Activated CD8-positive, alpha-beta memory T cell treated with anti-CD3 and anti-CD28 coated beads for 48 hours (primary cell): Measurements from ENCODE around the gene POLL.
"Not testable (repeated sequence)": the region's sequence is repeated elsewhere in the genome, so short reads cannot be mapped to it uniquely, and the experiment has no call there.

Source experiments
- DNase-seq, 3 experiments: peaks; one replicate each; pipeline ENCODE4 v3.0.0-alpha.2; 2020; ENCODE audit warnings: low read depth in 2 of 3, low spot score in 2 of 3

The POLL gene

DNA sequence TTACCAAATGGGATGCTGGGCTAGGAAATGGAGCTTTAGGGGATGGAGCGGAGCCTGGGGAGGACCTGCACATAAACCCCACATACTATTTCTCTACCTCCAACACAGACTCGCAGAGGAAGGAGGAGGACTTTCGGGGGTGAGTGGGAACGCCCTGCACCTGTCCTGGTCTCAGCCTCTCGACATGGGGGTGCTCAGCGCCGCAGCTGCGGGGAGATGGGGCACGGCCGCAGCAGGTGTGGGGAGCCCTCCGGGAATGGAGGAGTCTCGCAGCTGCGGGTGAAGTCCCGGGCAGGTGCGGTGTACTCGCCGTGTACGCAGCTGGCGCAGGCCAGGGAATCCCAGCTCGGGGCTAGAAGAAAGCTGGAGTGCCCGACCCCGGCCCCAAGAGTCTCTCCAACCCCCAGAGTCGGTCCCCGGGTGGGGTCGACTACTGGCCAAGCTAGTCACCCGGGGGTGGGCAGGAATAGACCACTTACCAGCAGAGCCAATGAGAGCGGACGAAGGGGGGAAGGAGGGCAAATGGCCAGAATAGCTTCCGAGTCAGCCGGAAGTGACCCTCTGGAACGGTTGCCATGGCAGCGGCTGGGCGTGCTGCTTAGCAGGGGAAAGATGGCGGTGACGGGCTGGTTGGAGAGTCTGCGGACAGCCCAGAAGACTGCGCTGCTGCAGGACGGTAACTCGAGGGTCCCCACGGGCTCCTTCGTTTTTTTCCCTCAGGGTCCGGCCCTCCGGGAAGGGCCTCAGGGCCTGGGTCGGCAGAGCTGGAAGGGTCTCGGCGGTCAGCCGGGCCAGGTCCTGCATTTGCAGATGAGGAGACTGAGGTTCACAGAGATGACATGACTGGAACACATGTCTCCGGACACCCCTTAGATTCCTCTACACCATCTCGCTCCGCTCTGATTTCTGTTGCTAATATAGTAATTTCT, at the start of gene POLL, which contains the start of gene DPCD:
Gene POLL (minus strand): TSS at position 533 of the 929 bp plus-strand sequence. CDS start 897 bp downstream, outside the sequence.
Gene DPCD (plus strand): TSS at position 597 of the 929 bp plus-strand sequence. CDS start 16 bp downstream, at position 613.
- peak; percentile 78 to 89 (median 87) for DNase-seq

DNA sequence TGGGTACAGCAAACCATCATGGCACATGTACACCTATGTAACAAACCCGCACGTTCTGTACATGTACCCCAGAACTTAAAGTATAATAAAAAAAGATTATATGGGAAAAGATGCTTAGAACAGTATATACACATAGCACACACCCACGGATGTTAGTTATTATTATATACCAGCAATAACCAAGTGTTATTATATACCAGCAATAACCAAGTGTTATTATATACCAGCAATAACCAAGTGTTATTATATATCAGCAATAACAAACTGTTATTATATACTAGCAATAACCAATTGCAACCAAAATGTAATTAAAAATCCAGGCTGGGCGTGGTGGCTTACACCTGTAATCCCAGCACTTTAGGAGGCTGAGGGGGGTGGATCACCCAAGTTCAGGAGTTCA, 45.5 kb upstream of the POLL start:
- DNase-seq = not testable (repeated sequence)

DNA sequence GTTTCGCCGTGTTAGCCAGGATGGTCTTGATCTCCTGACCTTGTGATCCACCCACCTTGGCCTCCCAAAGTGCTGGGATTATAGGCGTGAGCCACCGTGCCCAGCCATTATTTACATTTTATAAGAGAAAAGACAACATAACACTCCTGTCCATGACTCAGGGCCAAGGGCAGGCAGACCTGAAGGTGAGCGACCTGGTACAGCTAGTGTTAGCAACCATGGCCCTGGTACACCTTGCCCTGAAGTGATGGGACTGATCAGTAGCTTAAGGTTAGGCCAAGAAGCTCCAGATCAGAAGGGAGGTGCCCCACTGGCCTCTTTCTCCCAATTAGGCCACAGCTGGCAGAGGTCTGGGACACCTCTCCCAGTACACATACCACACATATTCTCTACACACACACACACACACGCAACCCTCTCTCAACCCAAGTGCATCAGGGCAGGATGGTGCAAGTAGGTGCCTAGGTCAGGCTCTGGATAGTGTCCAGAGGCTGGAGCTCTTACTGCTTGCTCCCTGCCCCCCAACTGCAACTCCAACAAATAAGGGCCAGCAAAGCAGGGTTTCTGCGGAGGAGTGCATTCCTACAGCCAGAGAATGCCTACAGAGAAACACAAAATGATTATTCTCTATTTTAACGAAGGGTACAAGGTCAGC, 43.9 kb upstream of the POLL start:
- DNase-seq = no peak

DNA sequence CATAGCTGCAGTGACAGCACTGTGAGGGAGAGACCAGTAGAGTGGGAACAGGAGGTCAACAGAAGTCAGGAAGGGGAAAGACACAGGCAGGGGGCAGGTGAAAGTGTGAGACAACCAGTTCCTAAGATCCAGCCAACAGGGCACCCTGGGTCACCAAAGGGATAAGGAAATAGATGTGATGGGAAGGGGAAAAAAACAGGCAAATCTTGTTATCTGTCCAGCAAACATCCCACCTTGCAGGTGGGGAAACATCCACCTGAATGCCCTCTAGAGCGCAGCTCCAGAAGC, 42.5 kb upstream of the POLL start:
- no peak for DNase-seq

DNA sequence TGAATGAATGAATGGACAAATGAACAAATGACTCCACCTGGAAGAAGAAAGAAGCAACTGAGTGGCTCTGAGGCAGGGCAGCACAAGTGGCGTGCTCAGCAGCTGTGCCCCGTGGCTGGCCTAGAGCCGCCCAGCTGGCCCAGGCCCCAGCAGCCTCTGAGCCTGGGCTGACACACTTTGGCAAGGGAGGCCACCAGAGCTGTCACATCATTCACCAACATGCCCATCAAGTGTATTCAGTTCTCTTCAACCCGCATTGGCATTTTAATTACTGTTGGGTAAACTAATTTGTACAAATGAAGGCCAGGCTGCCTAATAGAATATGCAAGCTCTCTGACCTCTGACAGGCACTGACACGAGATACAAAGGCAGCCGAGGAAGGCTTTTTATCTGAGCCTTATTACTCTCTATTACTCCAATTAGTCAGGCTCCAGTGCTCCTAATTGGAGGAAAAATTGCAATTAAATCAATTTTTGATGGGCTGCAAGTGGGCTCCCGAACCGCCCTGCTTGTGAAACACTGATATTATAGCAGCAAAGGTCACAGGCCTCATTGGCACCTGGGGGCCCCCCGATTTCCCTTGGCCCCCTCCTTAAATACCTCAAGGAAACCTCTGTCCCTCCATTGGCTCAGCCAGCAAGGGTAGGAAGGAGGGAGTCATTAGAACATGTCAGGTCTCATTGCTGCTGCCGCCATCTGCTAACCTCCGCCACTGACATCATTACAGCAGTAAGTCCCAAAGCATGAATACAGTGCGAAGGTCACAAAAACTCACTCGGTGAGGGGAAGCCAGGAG, 42.0 kb upstream of the POLL start:
- no peak for DNase-seq

DNA sequence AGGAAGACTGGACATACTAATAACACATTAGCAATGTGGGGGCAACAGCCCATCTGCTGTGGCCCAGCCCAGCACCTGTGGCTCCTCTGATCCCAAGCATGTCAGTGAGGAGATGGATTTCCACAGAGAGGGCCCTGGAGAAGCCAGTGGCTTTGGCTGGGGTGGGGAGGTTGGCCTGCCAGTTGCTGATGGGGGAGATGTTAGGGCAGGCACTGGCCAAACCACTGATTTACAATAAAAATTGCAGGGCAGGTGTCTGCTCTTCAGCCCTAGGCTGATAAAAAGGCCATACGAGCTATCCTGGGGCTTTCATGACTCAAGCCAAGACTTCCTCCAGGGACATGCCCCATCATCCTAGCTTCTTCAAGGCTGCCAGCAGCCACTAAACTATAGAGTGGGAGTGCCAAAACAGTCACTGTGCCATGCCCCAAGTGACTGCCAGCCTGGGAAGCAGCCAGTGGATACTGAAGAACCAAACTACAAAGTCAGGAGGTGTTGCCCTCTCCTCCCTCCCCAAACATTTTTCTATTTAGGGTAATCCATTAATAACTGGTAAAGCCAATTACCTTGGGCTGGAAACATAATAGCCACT, 37.9 kb upstream of the POLL start:
- DNase-seq = no peak

DNA sequence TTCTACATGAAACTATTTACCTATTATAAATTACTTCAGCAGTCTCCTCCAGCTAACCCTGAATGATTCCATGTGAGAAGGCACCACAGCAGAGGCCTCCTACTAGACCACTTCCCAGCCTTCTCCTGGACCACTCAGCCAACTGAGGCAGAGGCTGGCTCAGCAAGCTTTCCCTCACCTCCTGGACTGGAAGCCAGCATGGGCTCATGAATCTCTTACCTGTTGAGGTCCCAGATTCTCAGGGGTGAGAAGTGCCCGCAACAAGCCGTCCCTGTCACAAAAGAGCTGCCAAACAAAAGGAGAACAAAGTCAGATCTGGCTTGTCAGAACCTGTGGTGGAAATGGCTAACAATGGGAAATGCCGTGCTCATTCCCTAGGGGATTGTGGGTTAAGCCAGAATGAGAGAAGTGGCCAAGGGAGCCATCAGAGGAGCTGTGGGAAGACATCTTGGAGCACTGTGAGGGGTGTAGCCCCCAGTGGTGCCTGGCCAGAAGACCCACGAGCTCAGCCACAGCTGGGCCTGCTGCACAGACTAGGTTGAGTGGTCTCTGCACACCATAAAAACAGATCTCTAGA, 36.6 kb upstream of the POLL start:
- DNase-seq = no peak

DNA sequence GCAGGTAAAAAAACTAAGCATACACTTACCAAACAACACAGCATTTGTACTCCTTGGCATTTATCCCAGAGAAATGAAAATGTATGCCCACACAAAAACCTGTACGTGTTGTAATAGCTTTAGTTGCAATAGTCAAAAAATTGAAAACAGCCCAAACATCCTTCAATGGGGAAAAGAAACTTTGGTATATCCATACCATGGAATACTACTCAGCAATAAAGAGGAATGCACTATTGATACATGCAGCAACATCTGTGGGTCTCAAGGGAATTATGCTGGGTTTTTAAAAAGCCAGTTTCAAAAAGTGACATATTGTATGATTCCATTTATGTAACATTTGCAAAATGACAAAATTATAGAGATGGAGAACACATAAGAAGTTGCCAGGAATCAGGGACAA, 35.5 kb upstream of the POLL start:
- DNase-seq = no peak

DNA sequence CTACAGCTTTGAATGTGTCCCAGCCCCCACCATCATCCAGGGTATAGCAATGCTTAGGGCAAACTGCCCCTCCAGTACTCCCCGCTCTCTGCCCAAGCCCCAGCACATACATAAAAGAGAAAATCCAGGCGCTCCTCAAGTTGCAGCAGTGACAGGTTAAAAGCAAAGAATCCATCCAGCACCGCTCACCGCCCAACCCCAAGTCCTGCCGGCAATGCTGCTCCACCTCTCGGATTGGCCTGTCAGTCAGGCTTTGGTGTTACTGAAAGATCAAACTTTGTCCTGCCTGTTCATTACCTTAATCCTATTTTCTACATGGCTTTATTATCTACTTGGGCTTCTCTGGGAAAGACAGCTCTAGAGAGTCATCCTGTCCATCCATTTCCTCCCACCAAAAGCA, 31.9 kb upstream of the POLL start:
- no peak for DNase-seq

DNA sequence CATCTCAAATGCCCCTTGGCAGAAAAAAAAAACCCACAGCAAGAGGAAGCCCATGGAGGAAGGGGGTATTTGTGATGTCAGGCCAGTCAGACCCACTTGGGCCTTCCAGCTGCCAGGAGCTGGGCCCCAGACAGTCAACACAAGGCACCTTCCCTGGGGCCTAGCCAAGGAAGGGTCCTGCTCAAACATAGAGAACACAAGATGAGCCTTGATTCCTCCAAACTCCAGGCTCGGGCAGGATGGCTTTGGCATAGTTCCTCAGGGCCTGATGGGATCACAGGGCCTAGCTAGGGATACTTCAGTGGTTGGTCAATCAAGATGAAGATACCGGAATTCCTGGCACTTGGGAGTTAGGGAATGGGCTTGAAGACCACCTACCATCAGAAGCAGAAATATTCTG, 30.8 kb upstream of the POLL start:
- no peak for DNase-seq

DNA sequence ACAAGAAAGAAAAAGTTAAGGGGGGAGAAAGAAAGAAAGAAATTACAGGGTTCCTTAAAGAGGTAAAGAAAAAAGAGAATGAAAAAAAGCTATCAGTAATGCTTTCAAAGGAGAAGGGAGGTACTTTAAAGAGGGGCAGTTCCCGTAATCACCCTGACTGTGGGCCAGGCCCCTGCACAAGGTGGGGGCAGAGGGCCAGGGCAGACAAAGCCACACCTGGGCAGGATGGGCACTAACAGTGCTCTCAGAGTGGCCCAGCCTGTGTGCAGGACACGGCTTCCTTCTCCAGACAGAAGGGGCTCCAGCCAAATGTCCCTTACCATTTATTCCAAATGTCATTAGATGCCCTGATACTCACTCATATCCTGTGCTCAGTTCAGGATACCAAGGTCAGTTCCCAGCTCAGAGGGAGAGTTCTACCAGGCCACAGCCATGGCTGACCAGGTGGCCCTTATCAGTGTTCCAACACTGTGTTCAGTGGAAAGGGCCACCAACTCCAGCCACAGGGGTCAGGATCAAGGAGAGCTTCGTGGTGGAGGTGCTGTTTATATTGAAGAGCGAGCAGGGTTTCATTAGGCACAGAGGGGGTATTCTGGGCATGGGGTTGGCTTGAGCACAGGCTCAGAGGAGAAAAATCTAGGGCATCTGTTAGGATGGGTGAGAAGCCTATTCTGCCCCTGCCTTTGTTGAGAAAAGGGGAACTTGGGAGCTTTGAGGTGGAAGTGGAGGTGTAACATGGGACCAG, 29.9 kb upstream of the POLL start:
- DNase-seq = no peak

DNA sequence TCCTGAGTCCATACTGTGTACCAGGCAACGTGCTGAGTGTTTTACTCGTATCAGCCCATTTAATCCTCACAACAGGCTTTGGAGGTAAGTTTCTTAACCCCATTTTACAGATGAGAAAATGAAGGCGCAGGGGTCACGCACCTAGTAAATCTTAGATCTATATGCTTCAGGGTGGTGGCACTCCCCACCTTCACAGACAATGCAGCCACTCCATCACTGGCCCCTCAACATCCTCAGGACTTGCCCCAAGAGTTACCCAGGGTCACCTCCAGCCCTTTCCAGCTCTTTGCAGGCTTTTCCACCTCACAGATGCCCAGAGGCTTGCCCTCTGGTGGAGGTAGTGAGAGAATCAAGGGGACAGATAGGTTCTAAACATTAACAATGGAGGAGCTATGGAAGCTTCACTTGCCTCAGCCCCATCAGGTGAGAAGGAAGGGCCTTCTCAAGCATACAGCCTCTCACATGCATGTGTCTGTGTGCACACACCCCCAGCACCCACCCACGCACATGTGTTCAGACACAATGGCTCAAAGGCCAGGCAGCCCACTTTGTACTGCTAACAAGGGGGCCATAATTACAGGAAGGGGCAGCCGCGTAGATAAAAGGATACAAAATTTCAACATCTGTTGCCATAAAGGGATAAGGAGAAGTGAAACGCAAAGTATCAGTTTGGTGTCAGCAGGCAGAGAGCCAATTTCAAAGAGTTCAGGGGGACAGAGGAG, 29.2 kb upstream of the POLL start:
- no peak for DNase-seq

DNA sequence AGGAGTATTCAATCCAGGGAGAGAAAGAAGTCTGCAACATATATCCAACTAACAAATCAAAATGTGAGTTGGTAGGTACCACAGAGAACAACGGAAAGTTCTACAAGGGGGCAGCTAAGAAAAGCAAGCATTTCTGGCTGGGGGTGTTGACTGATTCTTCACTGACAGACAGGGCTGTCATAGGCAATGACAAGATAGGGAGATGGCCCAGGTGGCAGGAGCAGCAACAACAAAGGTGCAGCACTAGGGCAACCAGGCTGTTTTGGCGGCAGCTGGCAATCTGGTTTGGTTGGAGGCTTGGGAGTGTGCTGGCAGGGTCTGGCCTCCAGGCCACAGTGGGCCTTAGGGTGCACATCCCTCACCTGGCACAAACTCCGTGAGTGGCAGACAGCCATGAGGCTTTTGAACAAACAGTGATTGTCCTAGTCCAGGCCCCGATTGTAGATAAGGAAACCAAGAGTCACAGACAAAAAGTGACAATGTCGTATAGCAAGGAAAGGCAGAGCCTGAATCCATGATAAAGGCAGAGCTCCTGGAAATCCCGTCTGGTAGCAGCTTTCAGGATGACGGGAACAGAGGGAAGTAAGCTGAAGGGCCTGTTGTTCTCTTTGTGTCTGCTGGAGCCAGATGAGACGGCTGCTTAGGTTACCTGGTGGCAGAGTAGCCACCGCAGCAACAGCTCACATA, 28.5 kb upstream of the POLL start:
- no peak for DNase-seq

DNA sequence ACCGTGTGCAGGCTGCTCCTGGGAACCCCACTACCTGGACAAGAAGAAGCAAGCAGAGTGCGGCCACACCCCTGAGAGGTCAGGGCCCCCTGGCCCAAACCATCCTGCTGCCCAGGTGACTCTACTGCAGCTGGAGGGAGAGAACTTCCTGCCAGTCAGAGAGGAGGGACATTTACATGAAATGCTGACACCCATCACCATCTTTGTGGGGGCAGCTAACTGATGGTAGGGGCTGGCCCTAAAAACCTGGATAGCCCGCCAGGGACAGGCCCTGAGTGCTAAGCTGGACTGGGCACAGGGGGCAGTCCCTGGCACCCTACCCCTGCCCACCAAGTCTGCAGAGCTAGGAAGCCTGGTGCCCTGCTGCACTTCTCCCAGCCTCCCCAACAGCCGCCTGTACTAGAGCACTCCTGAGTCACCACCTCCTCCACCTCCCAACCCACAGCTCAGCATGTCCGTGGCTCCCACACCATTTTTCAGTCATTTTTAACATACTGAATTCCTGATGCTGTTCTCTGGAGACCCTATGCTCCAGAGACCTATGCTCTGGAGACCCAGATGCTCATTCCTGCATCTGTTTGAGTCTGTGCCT, 27.6 kb upstream of the POLL start:
- DNase-seq = no peak

DNA sequence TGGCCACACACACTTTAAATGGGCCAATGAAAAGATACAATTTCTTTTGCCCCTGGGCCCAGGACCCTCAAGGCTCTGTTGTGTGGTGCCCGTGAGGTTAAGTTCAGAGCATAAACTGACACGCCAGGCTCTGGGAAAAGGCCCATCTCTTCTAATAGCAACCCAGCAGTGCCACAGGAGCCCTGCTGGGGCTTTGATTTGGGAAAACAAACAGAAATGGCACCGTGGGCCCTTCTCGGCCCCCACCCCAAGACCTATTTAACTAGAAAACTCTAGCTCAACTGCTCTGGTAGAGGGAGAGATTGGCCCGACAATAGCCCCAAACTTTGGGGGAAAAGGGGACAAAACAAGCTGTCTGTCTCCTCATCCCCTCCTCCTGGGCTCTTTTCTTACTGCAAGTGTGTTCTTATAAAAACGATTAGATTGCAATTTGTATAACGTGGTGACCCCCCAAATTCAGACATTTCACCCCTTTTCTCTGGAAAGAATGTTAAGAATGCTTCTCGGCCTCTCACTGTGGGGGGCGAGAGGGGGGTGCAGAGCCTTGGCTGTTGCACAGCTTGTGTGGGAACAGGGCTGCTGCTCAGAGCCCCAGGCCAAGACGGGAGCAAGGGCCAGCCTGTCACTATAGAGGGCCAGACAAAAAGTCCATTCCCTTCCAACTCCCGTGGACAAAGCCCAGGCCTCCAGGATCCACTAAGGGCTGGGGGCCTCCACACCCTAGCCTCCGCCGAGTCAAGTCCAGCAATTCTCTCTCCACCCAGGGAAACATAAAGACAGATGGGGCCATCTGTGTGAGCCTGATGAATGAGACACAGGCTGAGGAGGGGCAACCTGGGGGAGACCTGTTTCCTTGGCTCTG, 26.8 kb upstream of the POLL start:
- no peak for DNase-seq

DNA sequence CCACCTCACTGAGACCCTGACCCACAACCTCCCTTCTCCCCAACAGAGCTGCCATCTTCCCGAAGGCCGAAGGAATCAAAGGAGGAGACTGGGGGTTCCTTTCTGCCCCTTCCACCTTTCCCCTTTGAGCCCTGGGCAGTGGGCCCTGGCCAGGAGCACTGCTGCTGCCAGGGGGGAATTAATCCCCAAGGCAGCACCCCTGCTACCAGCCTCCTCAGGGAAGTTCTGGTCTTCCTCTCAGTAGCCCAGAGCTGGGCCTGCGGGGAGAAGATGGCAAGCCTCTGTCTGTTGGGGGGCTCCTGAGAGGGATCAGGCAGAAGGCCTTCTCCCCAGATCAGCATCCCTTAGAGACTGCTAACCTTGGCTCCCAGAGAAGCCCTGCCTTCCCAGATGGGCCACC, 25.6 kb upstream of the POLL start:
- DNase-seq = no peak

DNA sequence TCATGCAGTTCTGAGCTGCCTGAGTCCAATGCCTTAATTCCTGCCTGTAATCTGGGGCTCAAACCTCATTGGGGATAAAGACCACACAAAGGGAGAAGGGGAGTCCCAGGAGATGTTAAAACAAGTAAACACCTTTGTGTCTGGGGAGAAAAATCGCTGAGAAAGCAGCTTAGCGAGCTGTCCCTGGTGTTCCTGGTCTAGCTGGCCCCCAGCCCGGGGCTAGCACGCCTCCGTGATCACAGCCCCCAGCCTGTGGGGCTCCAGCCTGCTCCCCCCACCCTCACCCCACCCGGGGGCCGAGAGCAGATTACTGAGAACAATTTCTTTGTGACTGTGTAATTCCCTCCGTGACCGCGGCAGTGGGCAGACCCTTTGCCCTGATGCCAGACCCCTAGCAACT, 24.8 kb upstream of the POLL start:
- DNase-seq = no peak

DNA sequence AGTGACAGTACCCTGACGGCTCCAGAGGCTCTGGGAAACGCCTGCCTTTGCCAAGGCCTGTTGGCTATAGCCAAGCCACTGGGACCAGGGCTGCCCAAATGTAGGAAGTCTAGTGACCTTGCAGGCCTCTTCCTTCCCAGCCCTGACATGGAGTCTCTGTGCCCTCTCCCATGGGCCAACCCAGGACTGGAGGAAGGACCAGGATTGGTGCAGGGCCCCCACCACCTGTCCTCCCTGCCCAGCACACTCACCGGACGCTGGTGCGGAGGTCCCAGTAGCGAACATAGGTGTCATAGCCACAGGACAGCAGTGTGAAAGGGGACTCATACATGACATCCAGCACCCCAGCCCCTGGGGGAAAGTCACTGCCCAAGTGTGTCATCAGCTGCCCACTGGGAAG, 24.0 kb upstream of the POLL start:
- DNase-seq = no peak
